SK-N-MC (cell line): Measurements from ENCODE around the gene ESPNL.
"Not testable (repeated sequence)": the region's sequence is repeated elsewhere in the genome, so short reads cannot be mapped to it uniquely, and the experiment has no call there.

Source experiments
- DNase-seq: peaks from one replicate; pipeline ENCODE4 v3.0.0-alpha.2; 2011; ENCODE audit warnings: low read depth, low spot score
- H3K27ac ChIP-seq: fragments of 200-600 bp; sonication (generic); 2 replicates; pipeline ENCODE4 v1.5.1; 2016; ENCODE audit warnings: mixed run types
- H3K36me3 ChIP-seq: fragments of 200-600 bp; sonication (generic); 2 replicates; pipeline ENCODE4 v1.6.1; 2017; ENCODE audit warnings: antibody characterized with exemption, low read length, mixed read lengths; ENCODE audit not compliant: insufficient read depth
- H3K4me3 ChIP-seq: fragments of 200-600 bp; sonication (generic); 2 replicates; pipeline ENCODE4 v1.5.1; 2016
- H3K9ac ChIP-seq: fragments of 200-600 bp; sonication (generic); 2 replicates; pipeline ENCODE4 v1.8.0; 2017; ENCODE audit warnings: mixed run types, mixed read lengths; ENCODE audit not compliant: insufficient read length
- H3K9me3 ChIP-seq: fragments of 200-600 bp; sonication (generic); 2 replicates; pipeline ENCODE4 v1.6.1; 2017; ENCODE audit warnings: low read depth, mild to moderate bottlenecking, antibody characterized with exemption, low read length, moderate library complexity, mixed read lengths
- EZH2 ChIP-seq: fragments of 200-600 bp; sonication (generic); IDR thresholded peaks from one replicate; pipeline ENCODE4 v1.6.1; 2017; ENCODE audit warnings: antibody characterized with exemption
- FOXP2 ChIP-seq: optimal IDR thresholded peaks from 2 replicates; pipeline ENCODE3; 2011; ENCODE audit warnings: mild to moderate bottlenecking, moderate library complexity; ENCODE audit not compliant: insufficient read depth; ENCODE audit errors: extremely low read length, control extremely low read depth
- POLR2AphosphoS5 ChIP-seq: IDR thresholded peaks from 2 replicates; pipeline ENCODE4 v1.6.1; 2012; ENCODE audit warnings: mild to moderate bottlenecking, low read depth, low read length, borderline replicate concordance

ESPNL gene, protein sequence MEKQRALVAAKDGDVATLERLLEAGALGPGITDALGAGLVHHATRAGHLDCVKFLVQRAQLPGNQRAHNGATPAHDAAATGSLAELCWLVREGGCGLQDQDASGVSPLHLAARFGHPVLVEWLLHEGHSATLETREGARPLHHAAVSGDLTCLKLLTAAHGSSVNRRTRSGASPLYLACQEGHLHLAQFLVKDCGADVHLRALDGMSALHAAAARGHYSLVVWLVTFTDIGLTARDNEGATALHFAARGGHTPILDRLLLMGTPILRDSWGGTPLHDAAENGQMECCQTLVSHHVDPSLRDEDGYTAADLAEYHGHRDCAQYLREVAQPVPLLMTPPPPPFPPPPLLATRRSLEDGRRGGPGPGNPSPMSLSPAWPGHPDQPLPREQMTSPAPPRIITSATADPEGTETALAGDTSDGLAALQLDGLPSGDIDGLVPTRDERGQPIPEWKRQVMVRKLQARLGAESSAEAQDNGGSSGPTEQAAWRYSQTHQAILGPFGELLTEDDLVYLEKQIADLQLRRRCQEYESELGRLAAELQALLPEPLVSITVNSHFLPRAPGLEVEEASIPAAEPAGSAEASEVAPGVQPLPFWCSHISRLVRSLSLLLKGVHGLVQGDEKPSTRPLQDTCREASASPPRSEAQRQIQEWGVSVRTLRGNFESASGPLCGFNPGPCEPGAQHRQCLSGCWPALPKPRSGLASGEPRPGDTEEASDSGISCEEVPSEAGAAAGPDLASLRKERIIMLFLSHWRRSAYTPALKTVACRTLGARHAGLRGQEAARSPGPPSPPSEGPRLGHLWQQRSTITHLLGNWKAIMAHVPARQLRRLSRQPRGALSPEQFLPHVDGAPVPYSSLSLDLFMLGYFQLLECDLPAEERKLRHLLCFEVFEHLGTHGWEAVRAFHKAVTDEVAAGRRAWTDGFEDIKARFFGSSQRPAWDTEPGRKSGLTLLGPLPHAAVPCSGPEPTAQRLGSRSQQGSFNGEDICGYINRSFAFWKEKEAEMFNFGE

DNA sequence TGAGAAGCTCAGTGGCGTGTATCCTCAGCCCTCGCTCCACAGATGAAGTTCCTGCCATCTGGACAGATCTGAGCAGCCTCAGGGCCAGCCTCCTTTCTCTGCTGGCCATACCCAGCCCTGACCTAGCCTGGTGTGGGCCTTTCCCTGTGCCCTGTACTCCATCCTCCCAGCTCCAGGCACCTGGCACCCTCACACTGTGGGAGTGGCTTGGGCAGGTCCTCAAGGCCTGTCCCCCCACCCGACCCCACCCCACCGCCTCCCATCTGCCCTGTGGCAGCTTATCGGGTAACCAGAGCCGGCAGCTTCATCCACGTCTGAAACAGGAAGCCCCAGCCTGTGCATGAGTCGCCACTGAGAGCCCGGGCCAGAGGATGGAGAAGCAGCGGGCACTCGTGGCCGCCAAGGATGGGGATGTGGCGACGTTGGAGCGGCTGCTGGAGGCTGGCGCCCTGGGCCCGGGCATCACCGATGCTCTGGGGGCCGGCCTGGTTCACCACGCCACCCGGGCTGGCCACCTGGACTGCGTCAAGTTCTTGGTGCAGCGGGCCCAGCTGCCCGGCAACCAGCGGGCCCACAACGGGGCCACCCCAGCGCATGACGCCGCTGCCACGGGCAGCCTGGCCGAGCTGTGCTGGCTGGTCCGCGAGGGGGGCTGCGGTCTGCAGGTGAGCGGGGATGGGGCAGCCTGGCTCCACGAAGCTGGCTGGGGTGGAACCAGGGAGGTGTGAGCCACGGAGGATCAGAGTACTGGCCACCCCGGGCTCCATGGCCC is at the start of gene ESPNL:
Gene ESPNL, plus strand, starts transcription at position 292 of the 772 bp plus-strand sequence. Its CDS starts 80 bp downstream, at position 372.
- DNase-seq, result no peak
- no peaks in the 10 kb centered on the region for H3K9me3 ChIP-seq
- no peak within 1 kb of the TSS for H3K9ac ChIP-seq
- H3K27ac ChIP-seq, result peak within 1 kb of the TSS; percentile 60; the same call in 1 of the 2 replicates
- H3K36me3 ChIP-seq, result no peaks in the 10 kb centered on the region
- no peak for TF ChIP-seq FOXP2
- TF ChIP-seq POLR2AphosphoS5, result no peak
- no peak for TF ChIP-seq EZH2
- H3K4me3 ChIP-seq, result peak within 1 kb of the TSS; percentile 29; the same call in 1 of the 2 replicates

DNA sequence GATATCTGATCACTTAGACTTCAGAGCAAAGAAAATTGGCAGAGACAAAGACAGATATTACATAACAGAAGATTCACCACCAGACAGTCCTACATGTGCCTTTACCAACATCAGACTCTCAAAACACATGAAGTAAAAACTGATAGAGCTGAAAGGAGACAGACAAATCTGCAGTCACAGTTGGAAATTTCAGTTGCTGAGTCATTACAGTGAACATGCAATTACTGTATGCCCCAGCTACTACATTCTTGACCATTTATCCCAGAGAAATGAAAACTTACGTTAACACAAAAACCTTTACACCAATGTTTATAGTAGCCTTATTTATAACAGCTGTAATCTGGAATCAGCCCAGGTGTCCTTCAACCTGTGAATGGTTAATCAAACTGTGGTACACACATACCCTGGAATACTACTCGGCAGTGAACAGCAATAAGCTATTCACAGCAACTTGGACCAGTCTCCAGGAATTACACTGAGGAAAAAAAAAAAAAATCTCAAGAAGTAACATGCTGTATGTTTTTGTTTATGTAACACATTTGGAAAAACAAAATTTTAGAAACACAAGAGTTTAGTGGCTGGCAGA is 46.9 kb upstream of the ESPNL start:
- H3K36me3 ChIP-seq, result no peaks in the 10 kb centered on the region

DNA sequence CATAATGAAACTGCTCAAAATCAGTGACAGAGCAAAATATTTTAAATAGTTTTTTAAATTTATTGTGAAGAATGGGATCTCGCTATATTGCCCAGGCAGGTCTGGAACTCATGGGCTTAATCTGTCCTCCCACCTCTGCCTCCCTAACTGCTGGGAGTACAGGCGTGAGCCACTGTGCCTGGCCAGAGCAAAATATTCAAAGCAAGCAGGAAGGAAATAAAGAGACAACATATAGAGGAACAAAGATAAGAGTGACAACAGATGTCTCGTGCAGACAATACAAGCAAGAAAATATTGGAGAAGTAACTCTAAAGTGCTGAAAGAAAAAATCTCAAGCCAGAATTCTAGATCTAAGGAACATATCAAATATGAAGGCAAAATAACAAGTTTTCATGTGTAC is 44.3 kb upstream of the ESPNL start:
- Histone ChIP-seq H3K27ac (no peak overlapping the region), H3K36me3 (no peaks in the 10 kb centered on the region), H3K4me3 (no peak overlapping the region), H3K9me3 (no peaks in the 10 kb centered on the region), H3K9ac (no peak overlapping the region)
- DNase-seq, result no peak
- no peak for TF ChIP-seq POLR2AphosphoS5
- no peak for TF ChIP-seq FOXP2
- no peak for TF ChIP-seq EZH2

More for the DNA sequence above, 46.9 kb upstream of the ESPNL start:
- no peak for DNase-seq
- no peak for TF ChIP-seq POLR2AphosphoS5
- TF ChIP-seq EZH2, result no peak
- TF ChIP-seq FOXP2, result no peak
- no peak overlapping the region for H3K27ac ChIP-seq
- H3K4me3 ChIP-seq, result no peak overlapping the region
- no peak overlapping the region for H3K9ac ChIP-seq
- no peaks in the 10 kb centered on the region for H3K9me3 ChIP-seq

DNA sequence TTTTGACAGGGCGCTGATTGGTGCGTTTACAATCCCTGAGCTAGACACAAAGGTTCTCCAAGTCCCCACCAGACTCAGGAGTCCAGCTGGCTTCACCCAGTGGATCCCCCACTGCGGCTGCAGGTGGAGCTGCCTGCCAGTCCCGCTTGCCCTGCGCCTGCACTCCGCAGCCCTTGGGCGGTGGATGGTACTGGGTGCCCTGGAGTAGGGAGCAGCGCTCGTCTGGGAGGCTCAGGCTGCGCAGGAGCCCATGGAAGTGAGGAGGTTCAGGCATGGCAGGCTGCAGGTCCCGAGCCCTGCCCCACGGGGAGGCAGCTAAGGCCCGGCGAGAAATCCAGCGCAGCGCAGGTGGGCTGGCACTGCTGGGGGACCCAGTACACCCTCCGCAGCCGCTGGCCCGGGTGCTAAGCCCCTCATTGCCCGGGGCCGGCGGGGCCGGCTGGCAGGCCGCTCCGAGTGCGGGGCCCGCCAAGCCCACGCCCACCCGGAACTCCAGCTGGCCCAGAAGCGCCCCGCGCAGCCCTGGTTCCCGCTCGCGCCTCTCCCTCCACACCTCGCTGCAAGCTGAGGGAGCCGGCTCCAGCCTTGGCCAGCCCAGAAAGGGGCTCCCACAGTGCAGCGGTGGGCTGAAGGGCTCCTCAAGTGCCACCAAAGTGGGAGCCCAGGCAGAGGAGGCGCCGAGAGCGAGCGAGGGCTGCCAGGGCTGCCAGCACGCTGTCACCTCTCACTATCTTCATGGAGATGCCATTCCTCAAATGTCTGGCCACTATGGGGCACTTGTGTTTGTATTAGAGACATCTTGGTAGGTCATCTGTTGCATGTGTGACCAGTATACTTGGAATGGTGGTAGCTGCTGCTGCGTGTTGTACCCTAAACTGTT is 42.2 kb upstream of the ESPNL start:
- H3K4me3 ChIP-seq, H3K27ac ChIP-seq, DNase-seq: not testable (repeated sequence)

DNA sequence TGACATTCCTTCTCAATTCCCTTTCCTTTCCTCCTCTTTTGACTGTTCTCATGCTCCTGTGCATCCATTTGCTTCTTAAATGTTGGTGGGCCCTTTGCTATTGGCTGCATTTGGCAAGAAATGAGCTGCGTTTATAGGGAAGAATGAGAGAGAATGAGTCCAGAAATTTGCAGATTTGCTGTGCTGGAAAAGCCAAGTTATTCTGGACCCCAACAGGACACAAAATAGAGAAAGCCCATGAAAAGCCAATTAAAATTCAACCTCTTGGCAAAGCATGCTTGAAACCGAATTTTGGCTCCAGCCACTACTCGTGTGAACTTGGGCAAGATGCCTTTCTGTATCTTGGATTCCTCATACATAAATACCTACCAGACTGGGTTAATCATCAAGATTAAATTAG is 40.6 kb upstream of the ESPNL start:
- TF ChIP-seq FOXP2 (no peak), EZH2 (no peak), POLR2AphosphoS5 (no peak)
- Histone ChIP-seq H3K9ac (peak overlapping the region; percentile 98), H3K9me3 (no peaks in the 10 kb centered on the region), H3K36me3 (peaks cover 8% of the 10 kb centered on the region; the same call in 1 of the 2 replicates), H3K4me3 (peak overlapping the region; percentile 96), H3K27ac (no peak overlapping the region)
- DNase-seq, result no peak

More for the DNA sequence above, 42.2 kb upstream of the ESPNL start:
- H3K9me3 ChIP-seq, H3K36me3 ChIP-seq, H3K9ac ChIP-seq: not testable (repeated sequence)

DNA sequence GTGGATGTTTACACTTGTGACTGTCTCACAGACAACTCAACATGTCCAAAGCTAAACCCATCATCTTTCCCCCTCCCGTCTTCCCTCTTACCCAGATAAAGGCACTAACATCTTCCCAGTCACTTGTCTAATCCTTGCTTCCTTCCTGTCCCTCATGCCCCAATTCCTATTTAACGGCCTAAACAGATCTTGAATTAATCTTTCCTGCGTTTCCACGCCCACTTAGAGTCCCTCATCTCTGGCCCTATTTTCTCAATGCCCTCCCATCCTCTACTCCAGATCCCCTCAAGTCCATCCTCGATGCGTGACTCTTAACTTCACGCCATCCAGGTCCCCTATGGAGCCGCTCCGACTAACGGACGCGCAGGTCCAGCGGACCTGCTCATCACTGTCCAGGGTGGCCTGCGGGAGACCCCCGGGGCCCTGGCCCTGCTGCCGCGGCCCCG is 40.0 kb upstream of the ESPNL start:
- peaks cover 13% of the 10 kb centered on the region for H3K36me3 ChIP-seq
- DNase-seq, result no peak
- TF ChIP-seq EZH2 (no peak), POLR2AphosphoS5 (no peak), FOXP2 (no peak)
- H3K9me3 ChIP-seq, result no peaks in the 10 kb centered on the region
- H3K27ac ChIP-seq, result peak overlapping the region; percentile 84
- H3K4me3 ChIP-seq, result peak overlapping the region; percentile 96
- peak overlapping the region; percentile 98 for H3K9ac ChIP-seq
